DMS114 treated with DMSO at 0.1 percent for 48 hours (cell line): Measurements from ENCODE around the gene ERBB2.
"Not testable (repeated sequence)": the region's sequence is repeated elsewhere in the genome, so short reads cannot be mapped to it uniquely, and the experiment has no call there.

Experiments used
- DNase-seq: peaks from one replicate; lab custom pipeline; 2025; ENCODE audit not compliant: unreplicated experiment; lab: John Stamatoyannopoulos, UW

ERBB2 gene

GRCh38 chr17:39742856-39743436, 43.1 kb downstream of the ERBB2 start:
- no peak for DNase-seq

- DNase-seq, result no peak
Observed at GRCh38 chr17:39744075-39744835, 44.4 kb downstream of the ERBB2 start.

- no peak for DNase-seq
Observed at GRCh38 chr17:39744836-39745215, 45.0 kb downstream of the ERBB2 start.

- DNase-seq, result no peak
Observed at GRCh38 chr17:39745335-39746144, 45.7 kb downstream of the ERBB2 start.

GRCh38 chr17:39746145-39746461, 46.2 kb downstream of the ERBB2 start:
- no peak for DNase-seq

GRCh38 chr17:39747745-39748144, 47.9 kb downstream of the ERBB2 start:
- no peak for DNase-seq

- DNase-seq, result not testable (repeated sequence)
Observed at GRCh38 chr17:39748444-39749034, 48.7 kb downstream of the ERBB2 start.

GRCh38 chr17:39750131-39751015, 50.5 kb downstream of the ERBB2 start:
- no peak for DNase-seq

- no peak for DNase-seq
Observed at GRCh38 chr17:39751016-39751543, 51.2 kb downstream of the ERBB2 start.

GRCh38 chr17:39751637-39752036, 51.8 kb downstream of the ERBB2 start:
- no peak for DNase-seq

GRCh38 chr17:39752241-39752881, 52.5 kb downstream of the ERBB2 start:
- no peak for DNase-seq

GRCh38 chr17:39753514-39754160, 53.8 kb downstream of the ERBB2 start:
- DNase-seq, result no peak

- DNase-seq, result peak; percentile 56
Observed at GRCh38 chr17:39754161-39754957, 54.5 kb downstream of the ERBB2 start.

GRCh38 chr17:39754958-39755553, 55.2 kb downstream of the ERBB2 start:
- no peak for DNase-seq

GRCh38 chr17:39755554-39756379, 55.9 kb downstream of the ERBB2 start:
- no peak for DNase-seq

GRCh38 chr17:39756380-39757079, 56.7 kb downstream of the ERBB2 start:
- DNase-seq, result no peak

- DNase-seq, result no peak
Observed at GRCh38 chr17:39757176-39757662, 57.4 kb downstream of the ERBB2 start.
